ENCODE data around the gene OAS1. TPM values are rescaled to one million over a fixed set of nuclear protein-coding genes. Genes with fewer than 3 reads are reported as not detected.

Gene OAS1
- 10 to 100 TPM; 17.8 to 85.9 TPM for total RNA-seq

DNA sequence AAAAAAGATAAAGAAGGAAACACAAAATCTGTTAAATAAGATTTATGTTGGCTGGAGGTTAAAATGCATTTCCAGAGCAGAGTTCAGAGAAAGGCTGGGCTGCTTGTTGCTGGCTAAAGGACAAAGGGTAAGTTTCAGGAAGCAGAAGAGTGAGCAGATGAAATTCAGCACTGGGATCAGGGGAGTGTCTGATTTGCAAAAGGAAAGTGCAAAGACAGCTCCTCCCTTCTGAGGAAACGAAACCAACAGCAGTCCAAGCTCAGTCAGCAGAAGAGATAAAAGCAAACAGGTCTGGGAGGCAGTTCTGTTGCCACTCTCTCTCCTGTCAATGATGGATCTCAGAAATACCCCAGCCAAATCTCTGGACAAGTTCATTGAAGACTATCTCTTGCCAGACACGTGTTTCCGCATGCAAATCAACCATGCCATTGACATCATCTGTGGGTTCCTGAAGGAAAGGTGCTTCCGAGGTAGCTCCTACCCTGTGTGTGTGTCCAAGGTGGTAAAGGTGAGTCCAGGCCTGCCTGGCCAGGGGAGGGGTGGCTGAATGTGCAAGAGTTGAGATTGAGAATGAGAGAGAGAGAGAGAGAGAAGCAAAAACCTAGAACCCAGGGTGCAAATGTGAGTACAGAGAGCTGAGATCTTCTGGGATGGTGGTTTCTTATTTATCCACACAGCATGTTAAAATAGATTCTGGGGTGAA is at the start of gene OAS1:
OAS1 (plus strand) TSS at position 251 of the 703 bp plus-strand sequence; CDS start at position 329, 78 bp downstream.
- H3K27ac Mint-ChIP-seq = peak within 1 kb of the TSS; percentile 86 to 97
- DNase-seq (ENCODE audit: low spot score in 2 of 2) (peak in 1 of 2 donors; percentile 25), ATAC-seq (peak; percentile 85 to 92)
- H3K36me3 Mint-ChIP-seq = peaks cover 4 to 46% of the 10 kb centered on the region in 2 donors
- peaks cover 0 to 6% of the 10 kb centered on the region in 2 donors for H3K9me3 Mint-ChIP-seq

DNA sequence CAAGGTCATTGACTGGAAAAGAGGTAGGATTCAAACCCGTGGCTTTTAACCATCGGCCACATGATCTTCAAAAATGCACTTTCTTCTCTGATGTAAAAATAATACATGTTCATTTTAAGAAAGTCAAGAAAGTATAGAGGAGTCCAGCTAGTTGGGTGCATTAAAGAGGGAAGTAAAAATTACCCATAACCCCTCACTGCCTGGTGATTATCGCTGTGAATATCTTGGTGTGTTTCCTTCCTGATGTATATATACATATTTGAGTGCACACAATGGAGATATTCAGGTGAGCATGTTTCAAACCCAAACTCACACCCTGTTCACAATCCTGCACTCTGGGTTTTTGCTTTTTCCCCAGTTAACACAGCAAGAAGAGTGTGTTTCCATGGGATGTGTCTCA is 47.5 kb upstream of the OAS1 start:
- no peak for DNase-seq (ENCODE audit: low spot score in 2 of 2)
- ATAC-seq = no peak
- Mint-ChIP-seq H3K27ac (no peak overlapping the region), H3K9me3 (no peaks in the 10 kb centered on the region), H3K36me3 (no peaks in the 10 kb centered on the region)

DNA sequence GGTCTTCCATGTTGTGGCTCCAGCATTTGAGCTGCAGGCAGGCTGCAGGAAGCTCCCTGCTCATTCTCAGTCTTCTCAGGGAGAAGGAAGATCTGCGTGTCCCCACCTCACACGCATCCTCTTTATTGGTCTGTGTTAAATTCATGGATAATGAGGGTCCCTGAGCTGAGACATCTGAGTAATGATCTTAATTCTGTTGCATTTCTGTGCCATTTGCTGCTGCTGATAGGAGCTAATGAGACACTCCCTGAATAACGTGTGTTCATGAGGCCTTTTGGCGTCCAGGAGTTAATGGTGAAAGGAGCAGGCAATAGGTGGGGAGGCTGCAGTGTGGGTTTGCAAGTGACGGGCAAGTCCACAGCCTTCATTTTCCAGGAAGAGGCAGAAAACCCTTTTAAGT is 46.6 kb upstream of the OAS1 start:
- H3K27ac Mint-ChIP-seq = no peak overlapping the region
- ATAC-seq (no peak), DNase-seq (ENCODE audit: low spot score in 2 of 2) (no peak)
- H3K9me3 Mint-ChIP-seq = no peaks in the 10 kb centered on the region
- no peaks in the 10 kb centered on the region for H3K36me3 Mint-ChIP-seq

DNA sequence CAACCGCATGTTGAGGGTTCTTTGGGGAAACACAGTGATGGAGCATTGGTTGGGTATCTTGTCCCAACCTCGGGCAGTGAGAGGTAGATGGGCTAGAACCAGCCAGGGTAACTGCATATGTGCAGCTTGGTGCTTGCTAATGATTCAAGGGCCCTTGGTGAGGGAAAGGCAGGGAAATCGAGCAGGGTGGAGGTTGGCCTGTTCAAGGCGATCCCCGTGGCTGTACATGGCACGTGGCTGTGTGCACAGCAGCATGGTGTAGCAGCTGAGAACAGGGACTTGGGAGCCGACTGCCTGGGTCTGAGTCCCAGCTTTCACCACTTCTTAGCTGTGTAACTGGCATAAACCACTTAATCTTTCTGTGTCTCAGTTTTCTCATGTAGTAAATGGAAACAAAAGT is 45.5 kb upstream of the OAS1 start:
- no peak for ATAC-seq
- Mint-ChIP-seq H3K36me3 (no peaks in the 10 kb centered on the region), H3K9me3 (no peaks in the 10 kb centered on the region)

GRCh38 chr12:112862636-112863290 is 44.0 kb upstream of the OAS1 start:
- ATAC-seq (no peak), DNase-seq (ENCODE audit: low spot score in 2 of 2) (no peak)
- Mint-ChIP-seq H3K9me3 (no peaks in the 10 kb centered on the region), H3K27ac (no peak overlapping the region), H3K36me3 (no peaks in the 10 kb centered on the region)

More for the DNA sequence above, 45.5 kb upstream of the OAS1 start:
- DNase-seq (ENCODE audit: low spot score in 2 of 2) = no peak
- H3K27ac Mint-ChIP-seq = no peak overlapping the region

DNA sequence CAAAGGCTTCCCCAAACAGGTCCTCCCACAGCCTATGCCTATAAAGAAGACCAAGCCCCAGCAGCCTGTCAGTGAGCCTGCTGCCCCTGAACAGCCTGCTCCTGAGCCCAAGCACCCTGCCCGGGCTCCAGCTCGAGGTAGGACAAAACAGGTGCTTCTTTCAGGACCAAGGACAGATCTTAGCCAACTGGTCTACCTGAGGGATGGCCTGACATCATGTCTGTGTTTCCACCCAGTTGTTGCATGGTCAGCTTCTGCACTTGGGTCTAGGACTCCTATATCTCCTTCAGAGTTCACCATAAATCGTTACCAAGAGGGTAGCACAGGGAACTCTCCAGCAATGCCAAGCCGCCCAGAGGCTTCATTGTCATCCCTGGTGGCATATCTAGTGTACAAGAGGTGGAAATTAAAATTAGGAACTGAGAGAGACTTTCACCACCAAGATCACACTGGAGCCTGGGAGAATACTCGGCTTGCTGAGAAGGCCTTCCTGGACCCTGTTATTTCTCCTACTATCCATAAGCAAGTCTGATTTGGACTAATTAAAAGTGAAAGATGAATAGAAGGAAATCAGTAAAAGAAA is 38.2 kb upstream of the OAS1 start:
- Mint-ChIP-seq H3K27ac (no peak overlapping the region), H3K9me3 (peaks cover 0 to 5% of the 10 kb centered on the region in 2 donors), H3K36me3 (no peaks in the 10 kb centered on the region)
- ATAC-seq = no peak
- no peak for DNase-seq (ENCODE audit: low spot score in 2 of 2)

DNA sequence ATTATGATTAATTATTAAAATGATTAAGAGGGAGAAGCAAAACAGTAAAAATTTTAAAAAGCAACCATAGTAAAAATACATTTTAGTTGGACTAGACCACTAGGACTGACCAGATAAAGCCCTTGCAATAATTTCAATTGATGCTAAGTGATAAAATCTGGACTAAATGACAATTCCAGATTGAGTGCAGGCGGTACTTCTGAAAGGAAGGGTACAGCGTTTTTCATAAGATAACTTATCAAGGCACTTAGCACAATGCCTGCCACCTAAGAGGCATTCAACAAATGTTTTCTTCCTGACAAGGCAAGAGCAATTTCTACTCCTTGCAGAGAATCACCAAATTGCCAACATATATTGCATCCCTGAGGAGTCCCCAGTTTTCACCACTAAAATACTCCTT is 37.7 kb upstream of the OAS1 start:
- Mint-ChIP-seq H3K27ac (no peak overlapping the region), H3K36me3 (no peaks in the 10 kb centered on the region), H3K9me3 (peaks cover 0 to 5% of the 10 kb centered on the region in 2 donors)
- ATAC-seq = no peak
- no peak for DNase-seq (ENCODE audit: low spot score in 2 of 2)

DNA sequence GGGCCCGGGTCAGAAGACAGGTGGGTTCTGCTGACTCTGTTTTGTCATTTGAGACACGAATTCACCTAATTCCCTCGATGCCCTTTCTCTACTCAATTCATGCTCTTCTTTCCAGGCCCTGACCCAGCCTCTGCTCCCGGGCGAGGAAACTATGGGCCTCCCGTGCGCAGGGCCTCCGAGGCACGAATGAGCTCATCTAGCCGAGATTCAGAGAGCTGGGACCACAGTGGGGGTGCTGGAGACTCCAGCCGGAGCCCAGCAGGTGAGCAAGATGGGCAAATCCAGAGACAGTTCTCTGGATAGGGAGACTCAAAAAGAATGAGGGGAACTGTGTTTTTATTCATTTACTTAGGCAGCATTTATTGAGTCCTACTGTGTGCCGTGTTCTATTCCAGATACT is 37.0 kb upstream of the OAS1 start:
- Mint-ChIP-seq H3K27ac (no peak overlapping the region), H3K36me3 (no peaks in the 10 kb centered on the region), H3K9me3 (peaks cover 0 to 5% of the 10 kb centered on the region in 2 donors)
- DNase-seq (ENCODE audit: low spot score in 2 of 2) (no peak), ATAC-seq (no peak)

GRCh38 chr12:112870267-112870980 is 36.3 kb upstream of the OAS1 start:
- H3K9me3 Mint-ChIP-seq = peaks cover 0 to 5% of the 10 kb centered on the region in 2 donors
- DNase-seq (ENCODE audit: low spot score in 2 of 2) (no peak), ATAC-seq (no peak)
- H3K27ac Mint-ChIP-seq = no peak overlapping the region
- H3K36me3 Mint-ChIP-seq = no peaks in the 10 kb centered on the region

DNA sequence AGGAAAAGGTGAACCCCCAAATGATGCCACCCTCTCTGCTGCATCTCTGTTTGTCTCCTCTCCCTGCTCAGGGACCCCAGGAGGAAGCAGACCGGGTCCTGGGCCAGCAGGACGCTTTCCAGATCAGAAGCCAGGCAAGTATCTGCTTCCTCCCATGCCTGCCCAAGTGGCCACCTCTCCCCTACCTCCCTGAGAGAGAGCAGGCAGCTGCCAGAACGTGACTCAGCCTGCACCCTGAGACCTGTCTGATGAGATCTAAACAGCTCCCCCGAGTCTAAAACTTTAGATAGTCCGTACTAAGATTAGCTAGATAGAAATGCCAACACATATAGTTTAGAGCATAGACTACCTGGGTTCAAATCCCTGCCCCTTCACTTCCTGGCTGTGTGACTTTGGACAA is 31.2 kb upstream of the OAS1 start:
- DNase-seq (ENCODE audit: low spot score in 2 of 2) = no peak
- no peak for ATAC-seq
- Mint-ChIP-seq H3K36me3 (no peaks in the 10 kb centered on the region), H3K9me3 (no peaks in the 10 kb centered on the region), H3K27ac (no peak overlapping the region)

GRCh38 chr12:112876506-112876905 is 30.3 kb upstream of the OAS1 start:
- no peak for ATAC-seq
- no peak for DNase-seq (ENCODE audit: low spot score in 2 of 2)
- Mint-ChIP-seq H3K9me3 (no peaks in the 10 kb centered on the region), H3K27ac (no peak overlapping the region), H3K36me3 (no peaks in the 10 kb centered on the region)

GRCh38 chr12:112877006-112877405 is 29.8 kb upstream of the OAS1 start:
- no peak for DNase-seq (ENCODE audit: low spot score in 2 of 2)
- no peaks in the 10 kb centered on the region for H3K36me3 Mint-ChIP-seq
- no peaks in the 10 kb centered on the region for H3K9me3 Mint-ChIP-seq
- H3K27ac Mint-ChIP-seq = no peak overlapping the region
- ATAC-seq = no peak

DNA sequence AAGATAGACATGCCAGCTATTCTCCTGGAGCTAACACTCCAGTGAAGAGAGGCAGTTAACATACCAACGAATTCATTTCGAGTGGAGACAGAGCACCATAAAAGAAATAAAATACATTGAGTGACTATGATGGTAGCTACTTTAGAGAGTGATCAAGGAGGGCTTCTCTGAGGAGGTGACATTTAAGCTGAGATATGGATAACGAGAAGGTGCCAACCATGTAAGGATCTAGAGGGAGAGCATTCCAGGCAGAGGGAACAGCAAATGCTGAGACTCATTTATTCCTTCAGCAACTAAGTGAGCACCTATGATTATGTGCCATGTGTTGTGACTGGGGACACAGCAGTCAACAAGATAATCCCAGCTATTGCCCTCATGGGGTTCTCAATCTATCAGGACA is 28.3 kb upstream of the OAS1 start:
- DNase-seq (ENCODE audit: low spot score in 2 of 2) (no peak), ATAC-seq (no peak)
- H3K27ac Mint-ChIP-seq = no peak overlapping the region
- no peaks in the 10 kb centered on the region for H3K36me3 Mint-ChIP-seq
- H3K9me3 Mint-ChIP-seq = no peaks in the 10 kb centered on the region

DNA sequence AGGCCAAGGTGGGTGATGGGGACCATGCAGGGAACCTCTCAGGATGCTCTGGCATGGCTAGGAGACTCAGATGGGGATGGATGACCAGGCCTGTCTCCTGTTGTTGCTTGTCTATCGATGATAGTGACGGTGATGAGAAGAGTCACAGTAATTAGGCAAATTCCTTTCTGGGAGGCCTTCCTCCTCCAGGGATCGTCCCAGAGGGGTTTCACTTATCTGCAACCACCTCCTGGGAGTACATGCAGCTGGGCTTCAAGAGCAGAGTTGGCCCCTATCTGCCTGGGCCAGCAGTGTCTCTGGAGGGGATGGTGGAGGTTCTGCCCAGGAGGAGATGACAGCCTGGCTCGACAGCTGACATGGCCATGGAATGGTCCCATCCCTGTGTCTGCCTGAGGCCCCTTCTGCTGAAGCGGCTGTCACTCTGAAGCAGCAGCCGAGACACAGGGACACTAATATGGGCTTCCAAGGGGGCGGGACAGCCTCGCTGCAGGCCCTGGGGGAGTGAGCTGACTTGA is 27.5 kb upstream of the OAS1 start:
- no peak overlapping the region for H3K27ac Mint-ChIP-seq
- ATAC-seq (no peak), DNase-seq (ENCODE audit: low spot score in 2 of 2) (no peak)
- H3K36me3 Mint-ChIP-seq = no peaks in the 10 kb centered on the region
- no peaks in the 10 kb centered on the region for H3K9me3 Mint-ChIP-seq

DNA sequence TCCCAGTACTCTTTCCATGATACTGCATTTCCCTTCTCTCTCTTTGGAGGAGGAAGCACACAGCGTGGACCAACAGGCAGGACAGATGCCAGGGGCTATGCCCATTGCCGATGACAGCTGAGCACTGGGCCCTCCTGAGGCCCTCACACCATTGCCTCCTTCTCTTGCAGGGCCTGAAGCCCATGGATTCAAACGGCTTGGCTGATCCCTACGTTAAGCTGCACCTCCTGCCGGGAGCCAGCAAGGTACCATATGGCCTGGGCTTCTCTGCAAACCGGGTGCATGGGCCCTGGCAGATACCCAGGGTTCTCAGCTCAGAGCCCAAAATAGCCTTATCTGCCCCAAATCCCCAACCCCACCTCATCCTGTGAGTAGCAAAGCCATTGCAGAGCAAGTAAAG is 25.2 kb upstream of the OAS1 start:
- no peak for ATAC-seq

GRCh38 chr12:112885236-112885635 is 21.5 kb upstream of the OAS1 start:
- no peak overlapping the region for H3K27ac Mint-ChIP-seq

More for the DNA sequence above, 25.2 kb upstream of the OAS1 start:
- H3K36me3 Mint-ChIP-seq = no peaks in the 10 kb centered on the region
- no peaks in the 10 kb centered on the region for H3K9me3 Mint-ChIP-seq
- H3K27ac Mint-ChIP-seq = no peak overlapping the region
- no peak for DNase-seq (ENCODE audit: low spot score in 2 of 2)

DNA sequence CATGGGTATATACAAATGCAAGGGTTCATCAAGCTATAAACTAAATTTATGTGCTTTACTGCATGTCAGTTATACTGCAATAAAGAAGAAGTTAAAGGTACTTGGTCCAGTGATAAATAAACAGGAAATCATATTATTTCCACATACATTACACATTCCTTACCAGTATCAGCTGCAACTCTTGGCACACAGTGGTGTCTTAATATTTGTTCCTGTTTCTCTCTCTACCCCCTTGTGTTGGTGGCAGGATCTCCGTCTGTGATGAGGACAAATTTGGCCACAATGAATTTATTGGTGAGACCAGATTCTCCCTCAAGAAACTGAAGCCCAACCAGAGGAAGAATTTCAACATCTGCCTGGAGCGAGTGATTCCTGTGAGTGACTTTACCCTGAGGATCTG is 19.2 kb upstream of the OAS1 start:
- Mint-ChIP-seq H3K36me3 (no peaks in the 10 kb centered on the region), H3K9me3 (no peaks in the 10 kb centered on the region), H3K27ac (no peak overlapping the region)
- ATAC-seq = no peak
- no peak for DNase-seq (ENCODE audit: low spot score in 2 of 2)

More at GRCh38 chr12:112885236-112885635, 21.5 kb upstream of the OAS1 start:
- DNase-seq (ENCODE audit: low spot score in 2 of 2) (no peak), ATAC-seq (no peak)
- Mint-ChIP-seq H3K9me3 (no peaks in the 10 kb centered on the region), H3K36me3 (no peaks in the 10 kb centered on the region)

All from activated naive CD4-positive, alpha-beta T cell treated with anti-CD3 and anti-CD28 coated beads, Interleukin-2, amount 50 U/mL, for 72 hours (primary cell).